HG03565 (cell line): ENCODE data around the gene AATK.

ENCODE experiments used
- ATAC-seq: cut with Tn5 transposase; IDR thresholded peaks from one replicate; pipeline ENCODE4 v1.9.1; 2021; ENCODE audit warnings: mild to moderate bottlenecking, moderate library complexity; ENCODE audit not compliant: unreplicated experiment

AATK gene

DNA sequence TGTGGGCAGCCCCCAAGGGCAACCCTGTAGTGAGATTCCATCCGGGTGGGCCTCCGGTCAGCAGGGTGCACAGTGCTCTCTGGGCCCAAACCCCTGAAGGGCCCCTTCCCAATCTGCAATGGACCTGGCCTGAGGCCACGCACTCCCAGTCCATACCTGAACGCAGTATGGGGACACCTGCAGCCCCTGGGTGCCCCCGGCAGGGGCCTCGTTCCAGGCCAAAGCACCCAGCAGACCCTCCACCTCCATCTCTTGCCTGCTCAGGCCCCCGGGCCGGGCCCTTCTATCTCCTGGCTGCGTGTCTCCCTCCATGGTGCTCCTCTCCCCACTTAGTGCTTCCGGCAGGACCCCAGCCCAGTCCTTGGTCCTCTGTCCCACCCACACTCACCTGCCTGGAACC is 17.3 kb upstream of the AATK start:
- no peak for ATAC-seq

DNA sequence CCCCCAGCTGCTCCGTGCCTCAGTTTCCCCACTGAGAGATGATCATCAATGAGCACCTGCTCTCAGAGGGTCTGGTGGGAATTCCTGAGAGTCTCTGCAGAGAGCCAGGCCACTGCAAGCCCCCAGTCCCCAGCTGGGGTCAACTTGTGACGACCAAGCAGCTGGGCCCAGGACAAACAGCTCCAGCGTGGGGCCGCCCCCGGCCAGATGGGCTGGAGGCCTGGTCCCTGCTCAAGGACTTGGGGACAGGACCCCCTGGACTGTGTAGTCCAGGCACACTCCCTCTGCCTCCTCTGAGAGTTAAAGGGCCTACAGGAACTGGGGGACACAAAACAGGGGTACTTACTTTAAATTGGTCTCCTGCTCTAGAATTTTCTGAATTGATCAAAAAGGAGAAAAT is 16.6 kb upstream of the AATK start:
- ATAC-seq, result no peak

DNA sequence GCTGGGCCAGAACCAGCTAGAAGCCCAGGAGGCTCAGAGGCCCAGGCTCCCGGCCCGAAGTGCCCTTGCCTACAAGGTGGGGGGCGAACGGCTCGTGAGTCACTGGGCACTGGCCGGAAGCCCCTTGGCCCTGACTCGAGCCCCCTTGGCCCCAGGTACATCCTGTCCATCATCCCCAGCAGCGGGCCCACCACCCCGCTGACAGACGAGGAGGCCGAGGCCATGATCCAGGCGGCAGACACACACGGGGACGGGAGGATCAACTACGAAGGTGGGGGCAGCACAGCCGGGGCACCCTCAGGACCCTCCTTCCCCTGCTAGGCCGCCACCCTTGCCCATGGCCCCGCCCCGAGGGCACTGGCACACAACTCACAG is 15.8 kb upstream of the AATK start:
- no peak for ATAC-seq

GRCh38 chr17:81180836-81181810 is 15.1 kb upstream of the AATK start:
- no peak for ATAC-seq

- no peak for ATAC-seq
Measured at GRCh38 chr17:81179861-81180260, 13.8 kb upstream of the AATK start.

- ATAC-seq, result no peak
Measured at GRCh38 chr17:81179220-81179619, 13.2 kb upstream of the AATK start.

GRCh38 chr17:81178136-81179091 is 12.4 kb upstream of the AATK start:
- ATAC-seq, result no peak

DNA sequence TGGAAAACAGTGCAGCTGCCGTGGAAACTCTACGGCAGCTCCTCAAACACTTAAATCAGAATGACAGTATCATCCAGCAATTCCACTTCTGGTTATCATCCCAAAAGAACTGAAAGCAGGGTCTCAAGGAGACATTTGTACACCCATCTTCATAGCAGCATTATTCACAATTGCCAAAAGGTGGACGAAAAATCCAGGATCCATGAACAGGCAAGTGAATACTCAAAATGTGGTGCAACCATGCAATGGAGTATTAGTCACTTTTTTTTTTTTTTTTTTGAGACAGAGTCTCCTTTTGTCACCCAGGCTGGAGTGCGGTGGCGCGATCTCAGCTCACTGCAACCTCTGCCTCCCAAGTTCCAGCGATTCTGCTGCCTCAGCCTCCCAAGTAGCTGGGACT is 10.6 kb upstream of the AATK start:
- ATAC-seq, result no peak

DNA sequence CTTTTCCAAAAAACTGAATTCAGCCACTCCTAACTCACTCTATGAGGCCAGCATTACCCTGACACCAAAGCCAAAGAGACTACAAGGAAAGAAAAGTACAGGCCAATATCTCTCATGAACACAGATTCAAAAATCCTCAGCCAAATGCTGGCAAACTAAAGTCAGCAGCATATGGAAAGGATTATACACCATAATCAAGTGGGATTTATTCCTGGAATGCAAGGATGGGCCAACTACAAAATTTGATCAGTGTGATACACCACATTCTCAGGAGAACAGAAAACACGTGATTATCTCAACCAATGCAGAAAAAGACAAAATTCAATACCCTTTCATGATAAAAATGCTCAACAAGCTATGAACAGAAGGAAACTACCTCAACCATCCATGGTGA is 7.7 kb upstream of the AATK start:
- ATAC-seq, result no peak

DNA sequence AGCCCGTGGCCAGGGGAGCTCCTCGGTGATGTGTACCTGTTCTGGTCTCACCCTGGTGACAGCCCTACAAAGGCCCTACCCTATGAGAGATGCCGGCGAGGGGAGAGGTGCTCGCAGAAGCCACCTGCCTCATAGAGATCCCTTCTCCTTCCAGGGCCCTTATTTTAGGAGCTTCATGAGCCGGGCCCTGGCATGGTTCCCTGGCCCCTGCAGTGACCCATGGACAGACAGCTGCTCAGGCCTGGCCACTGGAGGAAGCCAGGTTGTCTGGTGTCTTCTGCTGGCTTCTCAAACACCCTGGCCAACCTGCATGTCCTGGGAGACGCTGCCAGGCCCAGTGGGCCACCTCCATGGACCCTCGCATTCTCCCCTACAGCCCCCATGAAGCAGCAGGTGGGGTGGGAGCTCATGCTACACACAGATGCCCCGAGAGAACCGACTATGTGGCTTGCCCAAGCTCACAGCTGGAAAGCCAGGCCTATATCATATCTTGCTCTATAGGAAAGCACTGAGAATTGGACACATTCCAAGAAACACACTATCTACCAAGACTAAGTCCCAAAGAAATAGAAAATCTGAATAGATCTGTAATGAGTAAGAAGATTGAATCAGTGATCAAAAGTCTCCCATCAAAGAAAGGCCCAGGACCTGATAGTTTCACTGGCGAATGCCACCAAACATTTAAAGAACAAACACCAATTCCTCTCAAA is 7.2 kb upstream of the AATK start:
- ATAC-seq, result no peak

DNA sequence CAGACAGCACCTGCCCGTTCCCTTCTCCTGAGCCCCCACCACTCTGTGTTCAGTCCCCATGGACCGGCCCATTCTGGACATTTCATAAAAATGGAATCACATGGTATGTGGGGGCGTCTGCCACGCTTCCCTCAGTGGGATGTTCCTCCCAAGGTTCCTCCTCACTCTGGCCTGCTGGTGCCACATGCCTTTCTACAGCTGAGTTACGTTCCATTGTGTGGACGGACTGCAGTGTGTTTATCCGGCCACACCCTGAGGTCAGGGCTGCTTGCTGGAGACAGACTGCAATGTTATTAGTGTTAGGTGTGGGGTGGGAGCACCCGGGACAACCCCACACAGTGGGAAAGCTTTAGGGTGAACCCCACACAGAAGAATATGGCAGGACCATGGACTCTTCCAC is 5.9 kb upstream of the AATK start:
- no peak for ATAC-seq

DNA sequence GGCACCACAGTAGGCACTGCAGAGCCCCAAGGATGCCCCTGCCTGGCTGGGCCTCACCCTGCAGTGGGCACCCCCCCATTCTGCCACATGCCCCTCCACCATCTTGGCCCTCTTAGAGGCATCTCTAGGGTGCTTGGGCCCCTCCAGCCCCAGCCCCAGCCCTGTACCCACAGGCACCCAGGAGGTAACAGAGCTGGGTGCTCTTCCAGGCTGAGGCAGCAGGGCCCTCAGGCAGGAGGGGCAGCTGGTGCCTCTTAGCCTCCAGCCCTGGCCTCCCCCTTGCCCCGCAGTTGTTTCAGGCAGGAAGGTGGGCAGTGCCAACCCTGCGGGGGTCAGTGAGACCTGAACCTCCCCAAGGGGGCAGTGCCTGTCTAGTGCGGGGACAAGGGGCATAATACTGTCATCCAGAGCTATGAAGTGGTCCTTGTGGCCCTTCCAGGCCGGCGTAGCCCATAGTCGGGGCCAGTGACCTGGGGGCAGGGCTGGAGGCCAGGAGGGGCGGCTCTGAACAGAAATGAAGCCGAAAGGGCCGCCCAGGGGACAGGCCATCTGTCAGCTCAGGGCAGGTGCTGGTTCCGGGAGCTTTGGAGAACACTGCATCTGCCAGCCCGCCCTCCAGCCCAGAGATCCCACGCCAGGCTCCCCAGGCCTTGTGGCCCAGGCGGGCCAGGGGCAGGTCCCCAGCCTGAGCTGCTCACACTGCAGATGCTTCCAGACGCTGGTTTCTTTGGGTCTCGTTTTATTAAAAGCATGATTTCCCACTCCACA is 4.9 kb upstream of the AATK start:
- no peak for ATAC-seq

DNA sequence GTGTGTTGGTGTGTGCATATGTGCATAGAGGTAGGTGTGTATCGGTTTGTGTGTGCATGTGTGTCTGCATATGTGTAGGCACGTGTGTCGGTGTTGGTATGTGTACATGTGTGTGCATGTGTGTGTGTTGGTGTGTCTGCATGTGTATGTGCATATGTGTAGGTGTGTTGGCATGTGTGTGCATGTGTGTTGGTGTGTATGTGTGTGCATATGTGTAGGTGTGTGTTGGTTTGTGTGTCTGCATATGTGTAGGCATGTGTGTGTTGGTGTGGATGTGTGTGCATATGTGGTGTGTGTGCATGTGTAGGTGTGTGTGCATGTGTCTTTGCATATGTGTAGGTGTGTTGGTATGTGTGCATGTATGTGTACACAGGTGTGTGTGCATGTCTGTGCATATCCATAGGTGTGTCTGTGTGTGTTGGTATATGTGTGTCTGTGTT is 3.9 kb upstream of the AATK start:
- no peak for ATAC-seq

DNA sequence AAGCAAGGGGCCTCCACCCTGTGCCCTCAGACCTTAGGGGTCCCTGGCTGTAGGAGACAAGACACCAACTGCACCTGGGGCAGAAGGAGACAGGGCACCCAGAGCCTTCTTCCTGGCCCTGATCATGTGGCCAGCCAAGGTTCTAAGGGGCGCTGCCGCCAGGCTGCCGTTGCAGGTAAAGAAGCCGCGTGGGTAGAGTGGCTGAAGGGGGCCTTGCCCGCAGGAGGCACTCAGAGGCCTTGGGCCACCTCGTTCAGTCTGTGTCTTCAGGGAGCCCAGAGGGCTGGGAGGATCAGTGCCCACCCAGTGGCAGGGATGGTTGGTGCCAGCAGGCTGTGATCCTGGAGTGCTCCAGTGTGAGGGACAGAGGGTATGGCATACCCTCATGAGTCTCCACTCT is 1.6 kb upstream of the AATK start:
- ATAC-seq, result no peak

DNA sequence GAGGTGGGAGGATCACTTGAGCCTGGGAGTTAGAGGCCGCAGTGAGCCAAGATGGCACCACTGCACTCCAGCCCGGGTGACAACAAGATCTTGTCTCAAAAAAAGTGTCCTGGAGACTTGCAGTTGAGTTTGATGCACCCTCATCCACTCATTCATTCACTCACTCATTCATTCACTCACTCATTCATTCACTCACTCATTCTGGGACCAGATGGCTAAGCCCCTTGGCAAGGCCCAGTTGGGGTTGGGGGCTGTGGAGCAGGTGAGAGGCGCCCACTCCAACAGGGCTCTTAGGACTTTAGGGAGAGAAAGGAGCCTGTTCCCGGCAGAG is 1.1 kb upstream of the AATK start:
- ATAC-seq, result no peak

DNA sequence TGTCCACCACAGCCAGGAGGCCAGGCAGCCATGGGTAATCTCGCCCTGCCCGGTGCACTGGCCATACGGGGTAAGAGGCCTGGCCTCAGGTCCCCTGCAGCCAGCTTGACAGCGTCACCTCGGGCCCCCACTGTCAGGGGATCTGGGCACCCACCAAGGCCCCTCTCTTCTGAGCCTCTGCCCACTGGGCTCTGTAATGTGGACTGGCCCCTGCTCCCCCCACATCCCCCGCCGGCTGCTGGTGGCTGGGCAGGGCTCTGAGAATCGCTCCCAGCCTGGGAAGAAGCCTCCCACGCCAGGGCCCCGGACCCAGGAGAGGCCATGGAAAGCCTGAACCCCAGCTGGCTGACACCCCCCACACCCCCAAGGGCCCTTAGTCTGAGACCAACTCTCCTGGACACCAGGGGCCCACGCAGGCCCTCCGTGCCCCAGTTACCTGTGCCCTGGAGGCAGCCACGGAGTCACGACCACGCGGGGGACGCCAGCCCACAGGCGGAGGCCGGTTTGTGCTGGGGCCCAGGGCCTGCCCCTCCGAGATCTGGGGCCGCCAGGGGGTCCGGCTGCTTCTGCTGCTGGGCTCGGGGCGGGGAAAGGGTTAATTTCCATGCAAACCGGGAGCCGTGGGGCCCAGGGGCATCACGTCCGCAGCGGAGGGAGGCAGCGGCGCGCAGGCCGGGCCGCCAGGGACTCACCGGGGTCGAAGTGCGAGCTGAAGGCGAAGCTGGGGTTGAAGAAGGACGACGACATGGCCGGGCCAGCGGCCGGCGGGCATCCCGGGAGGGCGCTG is 582 bp downstream of the AATK start, which contains the start of gene PVALEF:
Gene PVALEF (plus strand): TSS at position 262 of the 787 bp plus-strand sequence. CDS start 15,720 bp downstream, outside the sequence.
- no peak for ATAC-seq

- no peak for ATAC-seq
Measured at GRCh38 chr17:81164371-81165245, 1.4 kb downstream of the AATK start.

GRCh38 chr17:81163703-81164370 is 2.2 kb downstream of the AATK start:
- ATAC-seq, result no peak
